ENCODE data around the gene JPT1.

The JPT1 gene

GRCh38 chr17:75191584-75191983, 37.3 kb upstream of the JPT1 start:
- Histone ChIP-seq H3K27me3 (replicated peaks; ENCODE audit: insufficient read depth, low read length) (no peaks in the 10 kb centered on the region), H3K4me3 (ENCODE audit: low read length) (no peak overlapping the region), H3K4me1 (ENCODE audit: low read length) (0 out of 2 replicates have a peak, but pooled peaks cover 3% of the 10 kb centered on the region), H3K27ac (ENCODE audit: low read length) (no peak overlapping the region), H3K9me3 (replicated peaks; ENCODE audit: insufficient read depth, low read length) (no peaks in the 10 kb centered on the region), H3K4me2 (ENCODE audit: low read depth, low read length) (no peak overlapping the region), H3F3A (ENCODE audit: insufficient read depth, low read length) (peaks cover 4% of the 10 kb centered on the region; the same call in 1 of the 2 replicates), H3K79me2 (ENCODE audit: low read length) (no peaks in the 10 kb centered on the region), H3K9me2 (replicated peaks; ENCODE audit: insufficient read depth, low read length) (no peaks in the 10 kb centered on the region), H3K36me3 (replicated peaks; ENCODE audit: insufficient read depth, low read length) (no peaks in the 10 kb centered on the region), H3K9ac (ENCODE audit: low read length) (no peak overlapping the region), H2AFZ (ENCODE audit: low read length) (no peak overlapping the region), H4K20me1 (ENCODE audit: insufficient read depth, low read length) (no peaks in the 10 kb centered on the region)
- TF ChIP-seq CTCF (IDR thresholded peaks at IDR 0.05; ENCODE audit: low read length) (no peak), EZH2phosphoT487 (IDR thresholded peaks at IDR 0.05; ENCODE audit: low read length) (no peak)
- DNase-seq = no peak

DNA sequence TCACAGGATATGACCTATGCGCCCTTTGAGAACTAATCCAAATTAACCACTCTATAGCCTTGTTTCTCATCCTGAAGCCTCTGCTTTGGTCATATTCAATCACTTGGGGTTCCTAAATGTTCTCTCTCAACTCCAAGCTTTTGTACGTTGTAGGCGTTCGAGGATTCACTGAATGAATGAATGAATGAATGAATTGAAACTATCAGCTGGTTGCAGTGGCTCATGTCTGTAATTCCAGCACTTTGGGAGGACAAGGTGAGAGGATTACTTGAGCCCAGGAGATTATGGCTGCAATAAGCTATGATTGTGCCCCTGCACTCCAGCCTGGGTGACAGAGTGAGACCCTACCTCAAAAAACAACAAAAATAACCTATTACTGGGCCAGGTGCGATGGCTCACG, 34.3 kb upstream of the JPT1 start:
- no peak for TF ChIP-seq EZH2 (optimal IDR thresholded peaks at IDR 0.05; ENCODE audit: low read depth, low read length)
- TF ChIP-seq EZH2phosphoT487 (IDR thresholded peaks at IDR 0.05; ENCODE audit: low read length) = no peak
- TF ChIP-seq CTCF (IDR thresholded peaks at IDR 0.05; ENCODE audit: low read length) = no peak
- no peaks in the 10 kb centered on the region for H3K9me2 ChIP-seq (replicated peaks; ENCODE audit: insufficient read depth, low read length)
- no peak overlapping the region; the same call in 1 of the 2 replicates for H3K27ac ChIP-seq (ENCODE audit: low read length)
- no peak overlapping the region for H3K4me2 ChIP-seq (ENCODE audit: low read depth, low read length)
- no peaks in the 10 kb centered on the region for H3K79me2 ChIP-seq (ENCODE audit: low read length)
- H3K27me3 ChIP-seq (replicated peaks; ENCODE audit: insufficient read depth, low read length) = no peaks in the 10 kb centered on the region
- H3F3A ChIP-seq (ENCODE audit: insufficient read depth, low read length) = peaks cover 4% of the 10 kb centered on the region; the same call in 1 of the 2 replicates
- H3K9ac ChIP-seq (ENCODE audit: low read length) = no peak overlapping the region
- DNase-seq = no peak
- H3K4me1 ChIP-seq (ENCODE audit: low read length) = 0 out of 2 replicates have a peak, but pooled peaks cover 3% of the 10 kb centered on the region
- H2AFZ ChIP-seq (ENCODE audit: low read length) = no peak overlapping the region
- no peaks in the 10 kb centered on the region for H3K36me3 ChIP-seq (replicated peaks; ENCODE audit: insufficient read depth, low read length)
- no peaks in the 10 kb centered on the region for H4K20me1 ChIP-seq (ENCODE audit: insufficient read depth, low read length)
- H3K4me3 ChIP-seq (ENCODE audit: low read length) = no peak overlapping the region
- no peaks in the 10 kb centered on the region for H3K9me3 ChIP-seq (replicated peaks; ENCODE audit: insufficient read depth, low read length)

GRCh38 chr17:75183999-75184884, 29.9 kb upstream of the JPT1 start:
- no peak overlapping the region for H3K4me3 ChIP-seq (ENCODE audit: low read length)
- peaks cover 17% of the 10 kb centered on the region; the same call in 1 of the 2 replicates for H3F3A ChIP-seq (ENCODE audit: insufficient read depth, low read length)
- no peak for DNase-seq
- H3K27me3 ChIP-seq (replicated peaks; ENCODE audit: insufficient read depth, low read length) = no peaks in the 10 kb centered on the region
- H4K20me1 ChIP-seq (ENCODE audit: insufficient read depth, low read length) = peaks cover 6% of the 10 kb centered on the region; the same call in 1 of the 2 replicates
- no peak overlapping the region for H3K4me2 ChIP-seq (ENCODE audit: low read depth, low read length)
- no peak overlapping the region for H3K9ac ChIP-seq (ENCODE audit: low read length)
- no peak overlapping the region for H3K27ac ChIP-seq (ENCODE audit: low read length)
- H3K4me1 ChIP-seq (ENCODE audit: low read length) = peaks cover 8% of the 10 kb centered on the region; the same call in 1 of the 2 replicates
- no peak for TF ChIP-seq EZH2phosphoT487 (IDR thresholded peaks at IDR 0.05; ENCODE audit: low read length)
- no peak for TF ChIP-seq CTCF (IDR thresholded peaks at IDR 0.05; ENCODE audit: low read length)
- no peak for TF ChIP-seq EZH2 (optimal IDR thresholded peaks at IDR 0.05; ENCODE audit: low read depth, low read length)
- H3K36me3 ChIP-seq (replicated peaks; ENCODE audit: insufficient read depth, low read length) = peaks cover 5% of the 10 kb centered on the region
- H3K9me3 ChIP-seq (replicated peaks; ENCODE audit: insufficient read depth, low read length) = no peaks in the 10 kb centered on the region
- H3K79me2 ChIP-seq (ENCODE audit: low read length) = peaks cover 32% of the 10 kb centered on the region
- no peak overlapping the region for H2AFZ ChIP-seq (ENCODE audit: low read length)
- no peaks in the 10 kb centered on the region for H3K9me2 ChIP-seq (replicated peaks; ENCODE audit: insufficient read depth, low read length)
